B cell (primary cell): ENCODE results near the gene CASZ1. TPM values are rescaled to one million over a fixed set of nuclear protein-coding genes. Genes with fewer than 3 reads are reported as not detected.

Experiments
- ATAC-seq: fragments of 200-7000 bp; cut with Tn5 transposase; one replicate; pipeline ENCODE4 v1.10.0; 2021; ENCODE audit warnings: low read depth, mild to moderate bottlenecking, moderate number of reproducible peaks, moderate library complexity
- CTCF ChIA-PET: fragments of 350-600 bp; sonication (Branson Sonifier 250); formaldehyde crosslinking; loops from one replicate; lab custom pipeline; 2021; ENCODE audit warnings: antibody characterized with exemption, inconsistent platforms; lab: Charles Lee
- POLR2A ChIA-PET: fragments of 350-600 bp; sonication (Branson Sonifier 250); formaldehyde crosslinking; loops from one replicate; lab custom pipeline; 2021; ENCODE audit warnings: antibody characterized with exemption; lab: Charles Lee
- DNase-seq: peaks from one replicate; pipeline ENCODE4 v3.0.0; 2013
- H2AFZ ChIP-seq: 2 replicates; pipeline ENCODE4 v1.6.1; 2012; ENCODE audit warnings: mild to moderate bottlenecking, low read depth, low read length; ENCODE audit not compliant: insufficient read depth, poor library complexity, severe bottlenecking
- H3K27ac ChIP-seq, 2 donors: 1 replicate in 1 of 2; 2 replicates in 1 of 2; pipeline ENCODE4 v1.5.1; 2012 to 2013; ENCODE audit warnings: low read length in 2 of 2, mild to moderate bottlenecking in 2 of 2, moderate library complexity in 1 of 2
- H3K27me3 ChIP-seq, 4 experiments: fragments of 200-600 bp in 1 of 4; sonication (generic) in 1 of 4; replicated peaks in 1 of 4; 1 replicate in 2 of 4; 2 replicates in 2 of 4; pipeline versions ENCODE4 v1.6.1 to v1.7.0; 2013 to 2016; ENCODE audit warnings: low read length in 3 of 4, mild to moderate bottlenecking in 2 of 4, mixed read lengths in 1 of 4, moderate library complexity in 1 of 4; ENCODE audit not compliant: insufficient read depth in 4 of 4, control insufficient read depth in 3 of 4; ENCODE audit errors: control extremely low read depth in 1 of 4
- H3K36me3 ChIP-seq, 2 experiments: replicated peaks in 1 of 2; 1 replicate in 1 of 2; 2 replicates in 1 of 2; pipeline versions ENCODE4 v1.6.1 to v1.7.1; 2013; ENCODE audit warnings: low read length in 1 of 2; ENCODE audit not compliant: insufficient read depth in 2 of 2, control insufficient read depth in 1 of 2; ENCODE audit errors: control extremely low read depth in 1 of 2, extremely low read depth in 1 of 2
- H3K4me1 ChIP-seq, 2 donors: fragments of 200-600 bp in 1 of 2; sonication (generic) in 1 of 2; 1 replicate in 1 of 2; 2 replicates in 1 of 2; pipeline versions ENCODE4 v1.5.1 to v1.6.1; 2013 to 2017; ENCODE audit warnings: low read length in 2 of 2; ENCODE audit not compliant: control insufficient read depth in 2 of 2, insufficient read depth in 2 of 2
- H3K4me2 ChIP-seq: replicated peaks from 2 replicates; pipeline ENCODE3; 2012; ENCODE audit warnings: mild to moderate bottlenecking, low read depth, low read length; ENCODE audit not compliant: poor library complexity, severe bottlenecking
- H3K4me3 ChIP-seq, 5 experiments: fragments of 200-600 bp in 1 of 5; sonication (generic) in 1 of 5; 1 replicate in 3 of 5; 2 replicates in 2 of 5; pipeline versions ENCODE4 v1.5.1 to v1.7.0; 2011 to 2016; ENCODE audit warnings: low read length in 4 of 5, mild to moderate bottlenecking in 4 of 5, low read depth in 2 of 5, control low read depth in 1 of 5, moderate library complexity in 1 of 5; ENCODE audit not compliant: insufficient read depth in 1 of 5; ENCODE audit errors: control extremely low read depth in 1 of 5, extremely low read depth in 1 of 5
- H3K79me2 ChIP-seq: fragments of 200-600 bp; sonication (generic); one replicate; pipeline ENCODE4 v1.6.0; 2016; ENCODE audit warnings: low read length; ENCODE audit not compliant: control insufficient read depth, insufficient read depth
- H3K9ac ChIP-seq: fragments of 200-600 bp; sonication (generic); 2 replicates; pipeline ENCODE4 v1.6.1; 2017; ENCODE audit warnings: mild to moderate bottlenecking, low read length, moderate library complexity
- H3K9me3 ChIP-seq, 3 donors: one replicate each; pipeline versions ENCODE4 v1.6.1 to v1.7.1; 2013; ENCODE audit warnings: low read length in 2 of 3; ENCODE audit not compliant: control insufficient read depth in 2 of 3, insufficient read depth in 1 of 3; ENCODE audit errors: control extremely low read depth in 1 of 3
- H4K20me1 ChIP-seq: 2 replicates; pipeline ENCODE4 v1.6.0; 2012; ENCODE audit warnings: mild to moderate bottlenecking, low read length; ENCODE audit not compliant: insufficient read depth, control insufficient read depth, poor library complexity, severe bottlenecking
- H3K27ac Mint-ChIP-seq: one replicate; pipeline ENCODE4 v1.8.0; 2021; ENCODE audit warnings: mixed read lengths
- H3K27me3 Mint-ChIP-seq: one replicate; pipeline ENCODE4 v1.8.0; 2021; ENCODE audit warnings: mixed read lengths
- H3K4me1 Mint-ChIP-seq: one replicate; pipeline ENCODE4 v1.8.0; 2021; ENCODE audit warnings: mixed read lengths
- H3K4me3 Mint-ChIP-seq: one replicate; pipeline ENCODE4 v1.8.0; 2021; ENCODE audit warnings: mixed read lengths
- H3K9me3 Mint-ChIP-seq: one replicate; pipeline ENCODE4 v1.8.0; 2022; ENCODE audit warnings: mixed read lengths; ENCODE audit not compliant: insufficient read depth
- EZH2 ChIP-seq: IDR thresholded peaks from 2 replicates; pipeline ENCODE4 v1.6.1; 2012; ENCODE audit warnings: borderline replicate concordance, low read depth, mild to moderate bottlenecking, moderate library complexity, low read length; ENCODE audit not compliant: insufficient read depth, poor library complexity, severe bottlenecking
- WGBS: methylation state at CpG from one replicate; pipeline ENCODE4 v1.1.5; 2013; ENCODE audit warnings: missing lambda C conversion rate; ENCODE audit not compliant: insufficient coverage; 5-methylcytosine and 5-hydroxymethylcytosine counted together
- intact Hi-C: fragments of 100-400 bp; cut with micrococcal nuclease; formaldehyde crosslinking; loops from one replicate; pipeline ENCODE4 v1.10.0; 2022
- polyA plus RNA-seq: library from polyadenylated mRNA; depleted of rRNA; stranded (reverse); fragments of >200 nt; gene quantifications from 2 replicates; pipeline ENCODE4 v1.2.3, GENCODE V29; 2012
- total RNA-seq, 2 donors: library from RNA; stranded (reverse); fragments of 120-200 nt in 1 of 2; gene quantifications; 1 replicate in 1 of 2; 2 replicates in 1 of 2; pipeline versions ENCODE4 v1.2.3 to v1.2.4, GENCODE V29; 2013 to 2022
- TF ChIP-seq, protein P1 (sequence below): fragments of 200-600 bp; IDR thresholded peaks from one replicate; pipeline ENCODE4 v1.8.0; 2022; ENCODE audit warnings: antibody characterized with exemption, mild to moderate bottlenecking

The CASZ1 gene
- total and polyA plus RNA-seq, 2 donors (not counting 1 experiment from before 2014, with no cell fraction given): 9.5 to 27.2 TPM

DNA sequence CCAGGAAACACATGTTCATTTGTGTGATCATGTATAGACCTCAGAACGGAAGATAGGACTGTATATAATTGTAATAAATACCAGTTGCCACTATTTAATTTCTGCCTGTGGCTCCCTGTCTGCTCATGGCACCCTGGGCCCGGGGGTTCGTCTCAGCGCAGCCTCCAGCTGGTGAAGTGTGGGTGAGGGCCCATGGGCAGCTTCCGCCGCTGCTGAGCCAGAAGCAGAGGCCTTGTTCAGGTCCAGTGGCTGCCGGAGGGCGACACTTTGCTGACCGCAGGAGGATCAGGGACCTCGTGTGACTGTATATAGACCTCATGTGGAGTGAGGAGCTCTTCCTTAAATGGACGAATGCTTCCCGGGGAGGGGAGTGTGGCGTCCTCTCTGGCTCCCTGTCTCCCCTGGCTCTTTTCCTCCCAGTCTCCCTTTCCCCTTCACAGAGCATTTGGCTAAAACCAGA lies 165.8 kb downstream of the CASZ1 start:
- no peak for ATAC-seq
- TF ChIP-seq, protein P1, sequence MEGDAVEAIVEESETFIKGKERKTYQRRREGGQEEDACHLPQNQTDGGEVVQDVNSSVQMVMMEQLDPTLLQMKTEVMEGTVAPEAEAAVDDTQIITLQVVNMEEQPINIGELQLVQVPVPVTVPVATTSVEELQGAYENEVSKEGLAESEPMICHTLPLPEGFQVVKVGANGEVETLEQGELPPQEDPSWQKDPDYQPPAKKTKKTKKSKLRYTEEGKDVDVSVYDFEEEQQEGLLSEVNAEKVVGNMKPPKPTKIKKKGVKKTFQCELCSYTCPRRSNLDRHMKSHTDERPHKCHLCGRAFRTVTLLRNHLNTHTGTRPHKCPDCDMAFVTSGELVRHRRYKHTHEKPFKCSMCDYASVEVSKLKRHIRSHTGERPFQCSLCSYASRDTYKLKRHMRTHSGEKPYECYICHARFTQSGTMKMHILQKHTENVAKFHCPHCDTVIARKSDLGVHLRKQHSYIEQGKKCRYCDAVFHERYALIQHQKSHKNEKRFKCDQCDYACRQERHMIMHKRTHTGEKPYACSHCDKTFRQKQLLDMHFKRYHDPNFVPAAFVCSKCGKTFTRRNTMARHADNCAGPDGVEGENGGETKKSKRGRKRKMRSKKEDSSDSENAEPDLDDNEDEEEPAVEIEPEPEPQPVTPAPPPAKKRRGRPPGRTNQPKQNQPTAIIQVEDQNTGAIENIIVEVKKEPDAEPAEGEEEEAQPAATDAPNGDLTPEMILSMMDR: no peak
- H2AFZ ChIP-seq: no peak overlapping the region
- H3K27me3 Mint-ChIP-seq: no peaks in the 10 kb centered on the region
- H3K9me3 Mint-ChIP-seq: no peaks in the 10 kb centered on the region
- no peaks in the 10 kb centered on the region for H3K4me1 ChIP-seq
- no peak overlapping the region for H3K4me3 ChIP-seq
- H3K9ac ChIP-seq: no peak overlapping the region
- ChIA-PET POLR2A (no interaction called here), CTCF (no interaction called here)
- H3K27ac ChIP-seq: no peak overlapping the region
- no peak overlapping the region for H3K4me3 Mint-ChIP-seq
- no peaks in the 10 kb centered on the region for H3K79me2 ChIP-seq
- H3K27ac Mint-ChIP-seq: no peak overlapping the region
- H3K36me3 ChIP-seq: peaks cover 0 to 4% of the 10 kb centered on the region in 2 experiments
- intact Hi-C loops: no loop called here
- H3K9me3 ChIP-seq: no peaks in the 10 kb centered on the region
- no peak overlapping the region for H3K4me2 ChIP-seq
- no peaks in the 10 kb centered on the region for H4K20me1 ChIP-seq
- no peak for DNase-seq
- H3K27me3 ChIP-seq: no peaks in the 10 kb centered on the region
- H3K4me1 Mint-ChIP-seq: no peaks in the 10 kb centered on the region
- WGBS: 93% methylated on average over 6 of the region's 13 CpGs

DNA sequence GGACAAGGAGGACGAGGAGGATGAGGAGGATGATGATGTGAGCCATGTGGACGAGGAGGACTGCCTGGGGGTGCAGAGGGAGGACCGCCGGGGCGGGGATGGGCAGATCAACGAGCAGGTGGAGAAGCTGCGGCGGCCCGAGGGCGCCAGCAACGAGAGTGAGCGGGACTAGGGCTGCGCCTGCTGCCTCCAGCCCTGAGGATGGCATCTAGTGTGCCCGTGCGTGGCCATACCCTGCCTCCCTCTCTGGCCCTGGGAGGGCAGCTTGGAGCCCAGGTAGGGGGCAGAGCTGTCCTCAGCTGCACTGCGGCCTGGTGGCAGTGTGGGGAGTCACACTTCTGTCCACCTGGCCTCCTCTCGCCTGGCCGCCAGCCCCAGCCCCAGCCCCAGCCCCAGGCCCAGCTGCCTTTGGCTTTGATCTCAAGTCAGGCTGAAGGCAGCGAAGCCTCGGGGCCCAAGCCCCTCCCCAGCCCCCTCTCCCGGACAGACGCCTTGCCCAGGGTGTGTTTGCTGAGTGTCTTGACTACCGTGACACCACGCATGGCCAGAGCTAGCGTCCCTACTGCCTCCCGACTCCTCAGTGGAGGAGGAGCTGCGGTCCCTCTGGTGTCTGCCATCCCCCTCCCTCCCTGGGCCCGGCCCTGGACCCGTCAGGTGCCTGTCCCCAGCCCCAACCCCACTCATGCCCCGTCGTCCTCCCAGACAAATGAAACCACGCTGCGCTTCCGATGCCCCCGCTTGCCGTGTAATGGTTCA lies 166.5 kb downstream of the CASZ1 start:
- no peaks in the 10 kb centered on the region for H3K9me3 Mint-ChIP-seq
- H3K27me3 Mint-ChIP-seq: no peaks in the 10 kb centered on the region
- Histone ChIP-seq H3K9me3 (no peaks in the 10 kb centered on the region), H3K27ac (no peak overlapping the region), H3K36me3 (peaks cover 0 to 4% of the 10 kb centered on the region in 2 experiments), H3K27me3 (no peaks in the 10 kb centered on the region), H3K4me1 (no peaks in the 10 kb centered on the region), H3K4me3 (no peak overlapping the region), H3K9ac (no peak overlapping the region), H3K79me2 (no peaks in the 10 kb centered on the region), H4K20me1 (no peaks in the 10 kb centered on the region), H3K4me2 (no peak overlapping the region), H2AFZ (no peak overlapping the region)
- WGBS: 97% methylated on average over 34 of the region's 36 CpGs
- CTCF ChIA-PET: no interaction called here
- intact Hi-C loops: no loop called here
- ATAC-seq (no peak), DNase-seq (no peak)
- no peak for TF ChIP-seq EZH2
- no peak overlapping the region for H3K4me3 Mint-ChIP-seq
- H3K27ac Mint-ChIP-seq: no peak overlapping the region
- POLR2A ChIA-PET: no interaction called here
- H3K4me1 Mint-ChIP-seq: no peaks in the 10 kb centered on the region
